Measurements from ENCODE around the gene ZNF655. TPM values are rescaled to one million over a fixed set of nuclear protein-coding genes. Genes with fewer than 3 reads are reported as not detected.

Gene ZNF655
- total and polyA plus RNA-seq, 2 donors from 2014 or later = 30.4 to 66.8 TPM

DNA sequence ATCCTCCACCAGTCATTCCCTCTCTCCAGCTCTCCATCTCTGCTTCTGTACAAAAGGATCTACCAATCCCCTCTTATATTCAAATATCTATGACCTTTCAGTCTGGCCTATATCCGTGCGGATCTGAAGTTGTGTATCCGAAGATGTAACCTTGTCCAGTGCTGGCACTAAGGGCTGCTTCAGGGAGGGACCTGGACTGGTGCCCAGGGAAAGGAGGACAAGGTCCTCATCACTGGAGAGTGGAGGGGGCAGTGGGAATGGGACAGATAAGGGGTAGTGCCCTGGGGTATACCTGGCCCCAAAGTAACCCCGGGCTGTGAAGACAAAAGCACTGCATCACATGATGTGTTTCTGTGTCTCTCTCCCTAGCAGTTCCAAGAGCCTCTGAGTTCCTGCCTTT, 41.4 kb downstream of the ZNF655 start:
- H3K9ac ChIP-seq (ENCODE audit: low read length in 3 of 3) = no peak overlapping the region
- H3K27me3 ChIP-seq (ENCODE audit: control insufficient read depth, insufficient read depth, low read length) = no peaks in the 10 kb centered on the region
- DNase-seq (no peak), FAIRE-seq (no peak)
- no peak overlapping the region for H3K27ac ChIP-seq (ENCODE audit: low read depth in 2 of 2, low read length in 2 of 2)
- H3K4me3 ChIP-seq (ENCODE audit: low read length in 3 of 3) = no peak overlapping the region
- TF ChIP-seq, protein P1, sequence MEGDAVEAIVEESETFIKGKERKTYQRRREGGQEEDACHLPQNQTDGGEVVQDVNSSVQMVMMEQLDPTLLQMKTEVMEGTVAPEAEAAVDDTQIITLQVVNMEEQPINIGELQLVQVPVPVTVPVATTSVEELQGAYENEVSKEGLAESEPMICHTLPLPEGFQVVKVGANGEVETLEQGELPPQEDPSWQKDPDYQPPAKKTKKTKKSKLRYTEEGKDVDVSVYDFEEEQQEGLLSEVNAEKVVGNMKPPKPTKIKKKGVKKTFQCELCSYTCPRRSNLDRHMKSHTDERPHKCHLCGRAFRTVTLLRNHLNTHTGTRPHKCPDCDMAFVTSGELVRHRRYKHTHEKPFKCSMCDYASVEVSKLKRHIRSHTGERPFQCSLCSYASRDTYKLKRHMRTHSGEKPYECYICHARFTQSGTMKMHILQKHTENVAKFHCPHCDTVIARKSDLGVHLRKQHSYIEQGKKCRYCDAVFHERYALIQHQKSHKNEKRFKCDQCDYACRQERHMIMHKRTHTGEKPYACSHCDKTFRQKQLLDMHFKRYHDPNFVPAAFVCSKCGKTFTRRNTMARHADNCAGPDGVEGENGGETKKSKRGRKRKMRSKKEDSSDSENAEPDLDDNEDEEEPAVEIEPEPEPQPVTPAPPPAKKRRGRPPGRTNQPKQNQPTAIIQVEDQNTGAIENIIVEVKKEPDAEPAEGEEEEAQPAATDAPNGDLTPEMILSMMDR (IDR thresholded peaks at IDR 0.05; ENCODE audit: borderline replicate concordance, extremely low read depth, insufficient read depth) = no peak
- H3K4me1 ChIP-seq (ENCODE audit: control insufficient read depth in 2 of 3, insufficient read depth in 2 of 3, low read depth in 1 of 3, low read length in 3 of 3) = no peaks in the 10 kb centered on the region
- intact Hi-C loops (cut with DNase I) = no loop called here
- no peaks in the 10 kb centered on the region for H3K36me3 ChIP-seq (ENCODE audit: control insufficient read depth in 2 of 3, insufficient read depth in 3 of 3, low read length in 3 of 3)
- no peaks in the 10 kb centered on the region for H3K9me3 ChIP-seq (ENCODE audit: control insufficient read depth in 2 of 3, insufficient read depth in 1 of 3, low read length in 3 of 3)

DNA sequence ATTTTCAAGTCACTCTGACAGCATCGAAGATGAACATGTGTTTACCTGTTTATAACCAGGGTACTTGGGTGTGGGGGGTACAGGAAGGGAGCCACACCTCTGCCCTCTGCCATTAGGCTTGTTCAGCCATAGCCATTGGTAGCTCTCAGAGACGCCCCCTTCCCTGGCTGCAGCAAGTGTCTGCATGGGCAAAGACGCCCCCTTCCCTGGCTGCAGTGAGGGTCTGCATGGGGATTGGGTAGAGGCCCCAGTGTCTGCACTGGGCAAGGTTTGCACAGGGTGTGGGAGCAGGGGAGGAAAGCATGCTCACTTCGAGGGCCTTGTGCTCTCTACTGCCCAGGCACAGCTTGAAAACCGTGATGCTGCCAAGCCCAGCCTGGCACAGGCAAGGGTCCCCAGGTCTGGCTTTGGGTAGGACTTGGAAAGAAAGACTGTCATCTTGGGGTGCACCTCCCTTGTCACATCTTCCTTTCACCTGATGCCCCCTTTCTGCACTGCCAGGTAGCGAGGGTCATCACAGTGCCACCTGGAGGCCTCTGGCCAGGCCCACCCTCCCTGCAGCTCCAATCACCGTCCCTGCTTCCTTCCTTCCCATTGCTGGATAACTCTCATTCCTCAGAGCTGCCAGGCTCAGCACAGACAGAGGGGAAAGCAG, 43.3 kb downstream of the ZNF655 start:
- Histone ChIP-seq H3K9me3 (ENCODE audit: control insufficient read depth in 2 of 3, insufficient read depth in 1 of 3, low read length in 3 of 3) (no peaks in the 10 kb centered on the region), H3K36me3 (ENCODE audit: control insufficient read depth in 2 of 3, insufficient read depth in 3 of 3, low read length in 3 of 3) (no peaks in the 10 kb centered on the region), H3K9ac (ENCODE audit: low read length in 3 of 3) (no peak overlapping the region), H3K27ac (ENCODE audit: low read depth in 2 of 2, low read length in 2 of 2) (no peak overlapping the region), H3K4me3 (ENCODE audit: low read length in 3 of 3) (no peak overlapping the region), H3K27me3 (ENCODE audit: control insufficient read depth, insufficient read depth, low read length) (no peaks in the 10 kb centered on the region), H3K4me1 (ENCODE audit: control insufficient read depth in 2 of 3, insufficient read depth in 2 of 3, low read depth in 1 of 3, low read length in 3 of 3) (no peaks in the 10 kb centered on the region)
- TF ChIP-seq, protein P1 (IDR thresholded peaks at IDR 0.05; ENCODE audit: borderline replicate concordance, extremely low read depth, insufficient read depth) = no peak
- DNase-seq (no peak), FAIRE-seq (no peak)
- intact Hi-C loops (cut with DNase I) = no loop called here

DNA sequence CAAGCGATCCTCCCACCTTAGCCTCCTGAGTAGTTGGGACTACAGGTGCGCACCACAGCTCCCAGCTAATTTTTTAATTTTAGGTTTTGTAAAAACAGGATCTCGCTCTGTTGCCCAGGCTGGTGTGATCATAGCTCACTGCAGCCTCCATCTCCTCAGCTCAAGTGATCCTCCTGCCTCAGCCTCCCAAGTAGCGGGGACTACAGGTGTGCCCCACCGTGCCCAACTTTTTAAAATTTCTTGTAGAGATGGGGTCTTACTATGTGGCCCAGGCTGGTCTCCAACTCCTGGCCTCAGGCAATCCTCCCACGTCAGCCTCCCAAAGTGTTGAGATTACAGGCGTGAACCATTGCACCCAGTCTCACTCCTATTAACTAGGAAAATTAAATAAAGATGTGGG, 47.1 kb downstream of the ZNF655 start:
- Histone ChIP-seq H3K9ac (ENCODE audit: low read length in 3 of 3) (no peak overlapping the region), H3K9me3 (ENCODE audit: control insufficient read depth in 2 of 3, insufficient read depth in 1 of 3, low read length in 3 of 3) (no peaks in the 10 kb centered on the region), H3K4me1 (ENCODE audit: control insufficient read depth in 2 of 3, insufficient read depth in 2 of 3, low read depth in 1 of 3, low read length in 3 of 3) (no peaks in the 10 kb centered on the region), H3K36me3 (ENCODE audit: control insufficient read depth in 2 of 3, insufficient read depth in 3 of 3, low read length in 3 of 3) (no peaks in the 10 kb centered on the region), H3K27me3 (ENCODE audit: control insufficient read depth, insufficient read depth, low read length) (no peaks in the 10 kb centered on the region), H3K4me3 (ENCODE audit: low read length in 3 of 3) (no peak overlapping the region), H3K27ac (ENCODE audit: low read depth in 2 of 2, low read length in 2 of 2) (no peak overlapping the region)
- FAIRE-seq (no peak), DNase-seq (no peak)
- intact Hi-C loops (cut with DNase I) = no loop called here
- TF ChIP-seq, protein P1 (IDR thresholded peaks at IDR 0.05; ENCODE audit: borderline replicate concordance, extremely low read depth, insufficient read depth) = no peak

DNA sequence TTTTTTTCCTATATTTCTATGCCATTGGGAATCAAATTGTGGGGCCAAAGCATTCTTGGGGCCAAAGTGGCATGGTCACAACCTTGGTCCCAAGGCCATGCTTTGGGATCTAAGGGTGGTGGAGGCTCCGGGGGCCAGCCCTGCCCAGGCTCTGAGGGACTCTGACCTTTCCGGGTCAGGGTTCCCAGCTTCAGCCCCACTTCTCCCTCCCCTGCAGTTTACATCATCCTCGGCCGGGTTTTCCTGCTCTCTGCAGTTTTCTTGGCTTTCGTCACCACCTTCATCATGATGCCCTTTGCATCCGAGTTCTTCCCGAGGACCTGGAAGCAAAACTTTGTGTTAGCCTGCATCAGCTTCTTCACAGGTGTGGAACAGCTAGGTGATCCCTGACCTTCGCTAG, 48.1 kb downstream of the ZNF655 start:
- TF ChIP-seq, protein P1 (IDR thresholded peaks at IDR 0.05; ENCODE audit: borderline replicate concordance, extremely low read depth, insufficient read depth) = no peak
- Histone ChIP-seq H3K27ac (ENCODE audit: low read depth in 2 of 2, low read length in 2 of 2) (no peak overlapping the region), H3K36me3 (ENCODE audit: control insufficient read depth in 2 of 3, insufficient read depth in 3 of 3, low read length in 3 of 3) (no peaks in the 10 kb centered on the region), H3K9ac (ENCODE audit: low read length in 3 of 3) (no peak overlapping the region), H3K4me1 (ENCODE audit: control insufficient read depth in 2 of 3, insufficient read depth in 2 of 3, low read depth in 1 of 3, low read length in 3 of 3) (no peaks in the 10 kb centered on the region), H3K9me3 (ENCODE audit: control insufficient read depth in 2 of 3, insufficient read depth in 1 of 3, low read length in 3 of 3) (no peaks in the 10 kb centered on the region), H3K27me3 (ENCODE audit: control insufficient read depth, insufficient read depth, low read length) (no peaks in the 10 kb centered on the region), H3K4me3 (ENCODE audit: low read length in 3 of 3) (no peak overlapping the region)
- intact Hi-C loops (cut with DNase I) = no loop called here
- no peak for FAIRE-seq
- no peak for DNase-seq

Data from kidney (tissue), 14 donors.